Activated T-helper 1 cell treated with anti-CD3 and anti-CD28 coated beads, Interleukin-12 subunit alpha, Interleukin-12 subunit beta, Interleukin-2, Interleukin-4 antibody, amounts not matched to agents 30 ng/mL and 10 ng/mL and 1 ng/mL, durations not matched to agents 14 hours and 24 hours and 36 hours (primary cell): ENCODE results near the gene ID2. TPM values are rescaled to one million over a fixed set of nuclear protein-coding genes. Genes with fewer than 3 reads are reported as not detected.

Experiments
- DNase-seq: peaks from one replicate; pipeline ENCODE4 v3.0.0; 2021; ENCODE audit warnings: low spot score
- H3K27ac Mint-ChIP-seq: one replicate; pipeline ENCODE4 v1.8.0; 2021; ENCODE audit warnings: mild to moderate bottlenecking, mixed read lengths
- H3K27me3 Mint-ChIP-seq: one replicate; pipeline ENCODE4 v1.8.0; 2022; ENCODE audit warnings: mild to moderate bottlenecking, moderate library complexity, mixed read lengths; ENCODE audit not compliant: insufficient read depth
- H3K36me3 Mint-ChIP-seq: one replicate; pipeline ENCODE4 v1.8.0; 2021; ENCODE audit warnings: low read depth, mixed read lengths
- H3K4me1 Mint-ChIP-seq: one replicate; pipeline ENCODE4 v1.8.0; 2021; ENCODE audit warnings: low read depth, mixed read lengths
- H3K4me3 Mint-ChIP-seq: one replicate; pipeline ENCODE4 v1.8.0; 2021; ENCODE audit warnings: mild to moderate bottlenecking, moderate library complexity, mixed read lengths
- H3K9me3 Mint-ChIP-seq: one replicate; pipeline ENCODE4 v1.8.0; 2021; ENCODE audit warnings: mixed read lengths
- intact Hi-C: fragments of 100-400 bp; cut with micrococcal nuclease; formaldehyde crosslinking; loops from one replicate; pipeline ENCODE4 v1.15.1; 2024
- total RNA-seq: library from RNA; stranded (reverse); gene quantifications from 2 replicates; pipeline ENCODE4 v1.2.3, GENCODE V29; 2022

The ID2 gene
- total RNA-seq, 1 donor from 2014 or later, result 301 TPM

GRCh38 chr2:8691859-8692437 is 10.1 kb downstream of the ID2 start:
- peaks cover 26% of the 10 kb centered on the region for H3K27me3 Mint-ChIP-seq
- H3K9me3 Mint-ChIP-seq, result no peaks in the 10 kb centered on the region
- H3K27ac Mint-ChIP-seq, result no peak overlapping the region
- H3K4me1 Mint-ChIP-seq, result no peaks in the 10 kb centered on the region
- intact Hi-C loops, result no loop called here
- peaks cover 5% of the 10 kb centered on the region for H3K36me3 Mint-ChIP-seq
- DNase-seq, result no peak
- H3K4me3 Mint-ChIP-seq, result no peak overlapping the region

DNA sequence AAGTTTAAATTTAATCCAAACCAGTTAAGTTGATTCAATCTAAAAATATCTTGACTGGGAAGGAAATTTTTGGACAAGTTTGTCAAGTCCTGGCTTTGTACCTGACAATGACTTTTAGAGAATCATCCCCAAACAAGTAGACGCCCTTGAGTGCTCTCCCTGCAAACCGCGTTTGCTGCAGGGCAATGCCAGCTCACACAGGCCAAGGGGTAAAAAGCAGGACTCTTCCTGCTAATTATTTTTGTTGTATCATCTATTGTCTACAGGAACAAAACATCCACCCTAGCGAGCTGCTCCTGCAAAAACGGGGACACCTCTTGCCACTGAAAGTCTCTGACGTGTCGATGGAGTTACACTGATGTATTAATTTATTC is 10.9 kb downstream of the ID2 start:
- intact Hi-C loops, result no loop called here
- Mint-ChIP-seq H3K4me3 (no peak overlapping the region), H3K4me1 (no peaks in the 10 kb centered on the region), H3K27ac (no peak overlapping the region), H3K36me3 (peaks cover 5% of the 10 kb centered on the region), H3K27me3 (peaks cover 26% of the 10 kb centered on the region), H3K9me3 (no peaks in the 10 kb centered on the region)
- DNase-seq, result no peak

GRCh38 chr2:8693157-8693821 is 11.4 kb downstream of the ID2 start:
- H3K36me3 Mint-ChIP-seq, result peaks cover 5% of the 10 kb centered on the region
- intact Hi-C loops, result no loop called here
- H3K27ac Mint-ChIP-seq, result no peak overlapping the region
- DNase-seq, result no peak
- H3K27me3 Mint-ChIP-seq, result peaks cover 26% of the 10 kb centered on the region
- no peak overlapping the region for H3K4me3 Mint-ChIP-seq
- H3K4me1 Mint-ChIP-seq, result no peaks in the 10 kb centered on the region
- H3K9me3 Mint-ChIP-seq, result no peaks in the 10 kb centered on the region

- Mint-ChIP-seq H3K27ac (no peak overlapping the region), H3K9me3 (no peaks in the 10 kb centered on the region), H3K27me3 (peaks cover 25% of the 10 kb centered on the region), H3K4me3 (no peak overlapping the region), H3K36me3 (peaks cover 5% of the 10 kb centered on the region), H3K4me1 (no peaks in the 10 kb centered on the region)
- no peak for DNase-seq
- intact Hi-C loops, result no loop called here
Measured at GRCh38 chr2:8694737-8695136, 12.9 kb downstream of the ID2 start.

GRCh38 chr2:8697190-8697589 is 15.3 kb downstream of the ID2 start:
- Mint-ChIP-seq H3K4me3 (no peak overlapping the region), H3K36me3 (no peaks in the 10 kb centered on the region), H3K27ac (no peak overlapping the region), H3K4me1 (no peaks in the 10 kb centered on the region), H3K27me3 (peaks cover 12% of the 10 kb centered on the region), H3K9me3 (no peaks in the 10 kb centered on the region)
- no peak for DNase-seq
- intact Hi-C loops, result no loop called here

- Mint-ChIP-seq H3K9me3 (no peaks in the 10 kb centered on the region), H3K36me3 (no peaks in the 10 kb centered on the region), H3K27ac (no peak overlapping the region), H3K4me3 (no peak overlapping the region), H3K27me3 (peaks cover 7% of the 10 kb centered on the region), H3K4me1 (no peaks in the 10 kb centered on the region)
- intact Hi-C loops, result no loop called here
- DNase-seq, result no peak
Measured at GRCh38 chr2:8699839-8700238, 18.0 kb downstream of the ID2 start.

DNA sequence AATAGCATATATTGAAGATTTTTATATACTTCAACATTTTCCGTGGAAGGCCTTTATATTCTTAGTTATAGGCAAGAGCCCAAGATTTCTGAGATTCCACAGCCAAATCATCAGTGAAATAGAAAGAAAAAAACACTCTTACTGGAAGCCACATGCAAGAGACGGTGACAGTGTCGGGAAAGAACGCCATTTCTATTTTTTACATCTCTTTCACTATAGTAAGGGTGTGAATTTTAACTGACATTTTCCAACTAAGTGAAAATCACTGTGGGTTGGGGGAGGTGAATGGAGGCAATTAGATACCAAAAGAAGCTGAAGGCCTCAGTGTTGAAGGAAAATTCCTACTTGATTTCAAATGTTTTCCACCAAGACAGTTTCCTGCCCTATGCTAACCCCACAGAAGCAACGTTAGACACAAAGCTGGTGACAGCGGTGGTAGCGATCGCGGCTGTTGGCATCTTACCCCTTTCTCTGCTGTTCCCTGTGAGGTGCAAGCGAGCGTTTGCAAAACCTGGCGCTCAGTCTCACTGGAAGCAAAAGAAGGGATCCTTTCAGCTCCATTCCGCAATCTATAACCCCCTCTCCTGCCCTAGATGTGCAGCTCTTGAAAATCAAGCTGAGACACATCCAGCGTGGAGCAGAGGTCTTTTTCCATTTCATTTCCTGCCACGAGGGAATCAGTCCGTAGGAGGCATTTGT is 20.0 kb downstream of the ID2 start:
- Mint-ChIP-seq H3K9me3 (no peaks in the 10 kb centered on the region), H3K27me3 (peaks cover 5% of the 10 kb centered on the region), H3K36me3 (no peaks in the 10 kb centered on the region), H3K4me1 (no peaks in the 10 kb centered on the region), H3K27ac (no peak overlapping the region), H3K4me3 (no peak overlapping the region)
- intact Hi-C loops, result no loop called here
- no peak for DNase-seq

- Mint-ChIP-seq H3K4me3 (no peak overlapping the region), H3K36me3 (no peaks in the 10 kb centered on the region), H3K27ac (no peak overlapping the region), H3K9me3 (no peaks in the 10 kb centered on the region), H3K4me1 (no peaks in the 10 kb centered on the region), H3K27me3 (peaks cover 2% of the 10 kb centered on the region)
- DNase-seq, result no peak
- intact Hi-C loops, result no loop called here
Measured at GRCh38 chr2:8704906-8705305, 23.1 kb downstream of the ID2 start.

DNA sequence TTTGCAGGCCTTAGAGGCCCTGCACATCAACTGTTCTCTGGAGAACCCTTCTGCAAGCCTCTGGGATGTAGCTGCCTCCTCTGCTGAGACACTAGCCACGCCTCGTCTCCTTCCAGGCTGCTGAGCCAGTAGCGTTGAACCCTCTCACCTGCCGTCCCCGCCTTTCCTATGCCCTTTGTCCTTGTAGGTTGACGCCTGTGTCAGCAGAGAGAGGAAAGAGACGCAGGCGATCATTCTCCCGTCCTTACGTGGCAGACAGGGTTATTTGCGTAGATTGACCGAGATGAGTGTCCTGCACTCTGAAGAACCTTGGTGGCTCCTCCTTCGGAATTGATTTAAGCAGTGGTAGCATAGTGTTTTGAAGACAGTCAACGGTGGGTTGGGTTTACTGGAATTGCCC is 27.8 kb downstream of the ID2 start:
- DNase-seq, result no peak
- Mint-ChIP-seq H3K27ac (no peak overlapping the region), H3K9me3 (peaks cover 5% of the 10 kb centered on the region), H3K36me3 (no peaks in the 10 kb centered on the region), H3K4me3 (no peak overlapping the region), H3K4me1 (no peaks in the 10 kb centered on the region), H3K27me3 (no peaks in the 10 kb centered on the region)
- intact Hi-C loops, result no loop called here

GRCh38 chr2:8710951-8711350 is 29.1 kb downstream of the ID2 start:
- Mint-ChIP-seq H3K36me3 (no peaks in the 10 kb centered on the region), H3K4me1 (no peaks in the 10 kb centered on the region), H3K27me3 (no peaks in the 10 kb centered on the region), H3K27ac (no peak overlapping the region), H3K9me3 (peaks cover 14% of the 10 kb centered on the region), H3K4me3 (no peak overlapping the region)
- intact Hi-C loops, result no loop called here
- DNase-seq, result no peak

GRCh38 chr2:8714283-8714682 is 32.4 kb downstream of the ID2 start:
- Mint-ChIP-seq H3K9me3 (peaks cover 25% of the 10 kb centered on the region), H3K27ac (no peak overlapping the region), H3K36me3 (no peaks in the 10 kb centered on the region), H3K4me1 (no peaks in the 10 kb centered on the region), H3K4me3 (no peak overlapping the region), H3K27me3 (no peaks in the 10 kb centered on the region)
- intact Hi-C loops, result no loop called here
- DNase-seq, result no peak

DNA sequence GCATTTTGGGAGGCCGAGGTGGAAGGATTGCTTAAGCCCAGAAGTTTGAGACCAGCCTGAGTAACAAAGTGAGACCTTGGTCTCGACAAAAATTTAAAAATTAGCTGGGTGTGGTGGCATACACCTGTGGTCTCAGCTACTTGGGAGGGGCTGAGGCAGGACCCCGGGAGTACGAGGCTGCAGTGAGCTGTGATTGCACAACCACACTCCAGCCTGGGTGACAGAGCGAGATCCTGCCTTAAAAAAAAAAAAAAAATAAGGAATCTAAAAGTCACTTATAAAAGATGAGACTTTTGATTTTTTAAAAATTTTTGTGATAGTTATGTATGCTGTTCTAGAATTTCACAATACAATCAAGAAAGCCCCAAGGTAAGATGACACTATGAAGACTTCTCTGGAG is 33.1 kb downstream of the ID2 start:
- no peak for DNase-seq
- Mint-ChIP-seq H3K27me3 (peaks cover 3% of the 10 kb centered on the region), H3K4me3 (no peak overlapping the region), H3K36me3 (no peaks in the 10 kb centered on the region), H3K9me3 (peaks cover 25% of the 10 kb centered on the region), H3K27ac (no peak overlapping the region), H3K4me1 (no peaks in the 10 kb centered on the region)
- intact Hi-C loops, result loop anchor here (5.0 kb wide), 1 partner anchor 622 kb away; no protein-coding TSS in a partner anchor

DNA sequence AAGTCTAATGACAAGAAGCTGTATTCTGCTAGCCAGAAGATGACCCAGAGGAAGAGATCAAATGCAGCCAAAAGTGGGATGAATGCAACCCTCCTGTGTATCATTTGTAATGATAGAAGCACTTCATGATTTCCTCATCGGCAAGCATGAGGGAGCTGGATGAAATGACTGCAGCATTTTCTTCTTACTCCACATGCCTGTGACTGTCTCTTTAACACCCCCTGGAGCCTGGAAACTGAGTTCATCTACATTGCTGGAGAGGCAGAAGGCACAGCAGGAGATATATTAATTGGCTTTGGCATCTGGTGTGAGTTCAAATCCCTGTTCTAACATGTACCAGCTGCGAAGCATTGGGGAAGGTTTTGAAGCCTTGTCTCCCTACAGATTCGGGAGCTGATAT is 37.7 kb downstream of the ID2 start:
- no peak for DNase-seq
- intact Hi-C loops, result loop anchor here (5.0 kb wide), 1 partner anchor 618 kb away; no protein-coding TSS in a partner anchor

More for the DNA sequence above, 37.7 kb downstream of the ID2 start:
- Mint-ChIP-seq H3K4me1 (no peaks in the 10 kb centered on the region), H3K9me3 (peaks cover 21% of the 10 kb centered on the region), H3K4me3 (no peak overlapping the region), H3K27me3 (peaks cover 3% of the 10 kb centered on the region), H3K36me3 (no peaks in the 10 kb centered on the region), H3K27ac (no peak overlapping the region)
